ENCODE measurements around the gene SPATS2.

The SPATS2 gene

GRCh38 chr12:49559011-49559675 lies 191.9 kb downstream of the SPATS2 start:
- no peak for DNase-seq (ENCODE audit: low read depth, low spot score)
- H3K4me3 ChIP-seq (ENCODE audit: low read depth, low read length): no peak overlapping the region
- TF ChIP-seq, protein P1, sequence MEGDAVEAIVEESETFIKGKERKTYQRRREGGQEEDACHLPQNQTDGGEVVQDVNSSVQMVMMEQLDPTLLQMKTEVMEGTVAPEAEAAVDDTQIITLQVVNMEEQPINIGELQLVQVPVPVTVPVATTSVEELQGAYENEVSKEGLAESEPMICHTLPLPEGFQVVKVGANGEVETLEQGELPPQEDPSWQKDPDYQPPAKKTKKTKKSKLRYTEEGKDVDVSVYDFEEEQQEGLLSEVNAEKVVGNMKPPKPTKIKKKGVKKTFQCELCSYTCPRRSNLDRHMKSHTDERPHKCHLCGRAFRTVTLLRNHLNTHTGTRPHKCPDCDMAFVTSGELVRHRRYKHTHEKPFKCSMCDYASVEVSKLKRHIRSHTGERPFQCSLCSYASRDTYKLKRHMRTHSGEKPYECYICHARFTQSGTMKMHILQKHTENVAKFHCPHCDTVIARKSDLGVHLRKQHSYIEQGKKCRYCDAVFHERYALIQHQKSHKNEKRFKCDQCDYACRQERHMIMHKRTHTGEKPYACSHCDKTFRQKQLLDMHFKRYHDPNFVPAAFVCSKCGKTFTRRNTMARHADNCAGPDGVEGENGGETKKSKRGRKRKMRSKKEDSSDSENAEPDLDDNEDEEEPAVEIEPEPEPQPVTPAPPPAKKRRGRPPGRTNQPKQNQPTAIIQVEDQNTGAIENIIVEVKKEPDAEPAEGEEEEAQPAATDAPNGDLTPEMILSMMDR (IDR thresholded peaks at IDR 0.05; ENCODE audit: low read depth, low read length): no peak
- in situ Hi-C loops (cut with HindIII; ENCODE audit: low sequenced_read_pairs): no loop called here

DNA sequence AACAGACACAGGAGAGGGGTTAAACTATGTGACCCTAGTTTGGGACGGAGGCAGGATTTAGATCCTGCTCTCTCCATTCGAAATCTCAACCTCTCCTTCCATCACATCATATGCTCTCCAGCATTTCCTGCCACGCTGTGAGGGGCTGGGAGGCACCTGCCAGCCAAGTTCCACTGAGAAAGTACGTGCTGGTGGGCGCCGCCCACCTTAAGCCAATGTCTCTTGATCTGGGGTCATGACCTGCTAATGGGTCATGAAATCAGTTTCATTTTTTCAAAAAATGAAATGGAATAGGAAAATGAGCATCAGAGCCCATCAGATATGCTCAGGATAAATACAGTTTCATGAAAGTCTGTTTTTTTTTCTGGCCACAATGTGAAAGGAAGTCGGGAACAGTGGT lies 193.4 kb downstream of the SPATS2 start:
- no peak for DNase-seq (ENCODE audit: low read depth, low spot score)
- in situ Hi-C loops (cut with HindIII; ENCODE audit: low sequenced_read_pairs): no loop called here
- TF ChIP-seq, protein P1 (IDR thresholded peaks at IDR 0.05; ENCODE audit: low read depth, low read length): no peak
- H3K4me3 ChIP-seq (ENCODE audit: low read depth, low read length): no peak overlapping the region

DNA sequence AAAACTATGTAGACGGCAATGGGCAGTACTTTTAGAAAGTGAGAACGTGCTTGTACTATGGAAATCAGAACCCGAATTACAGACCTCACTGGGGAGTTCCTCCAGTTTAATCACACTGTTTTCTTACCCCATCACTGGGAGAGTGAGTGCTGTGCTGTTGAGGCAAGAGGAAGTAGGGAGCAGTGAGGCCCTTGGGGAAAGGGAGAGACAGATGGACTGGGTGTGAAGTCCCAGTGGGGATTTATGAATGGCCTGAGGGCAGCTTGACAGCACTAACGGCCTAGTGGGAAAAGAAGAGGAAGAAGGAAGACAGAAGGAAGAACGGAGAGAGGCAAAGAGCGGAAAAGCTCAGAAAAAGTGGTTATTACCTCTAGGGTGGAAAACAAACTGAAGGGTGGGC lies 195.0 kb downstream of the SPATS2 start:
- in situ Hi-C loops (cut with HindIII; ENCODE audit: low sequenced_read_pairs): no loop called here
- no peak overlapping the region for H3K4me3 ChIP-seq (ENCODE audit: low read depth, low read length)
- TF ChIP-seq, protein P1 (IDR thresholded peaks at IDR 0.05; ENCODE audit: low read depth, low read length): no peak

GRCh38 chr12:49562831-49563230 lies 195.6 kb downstream of the SPATS2 start:
- in situ Hi-C loops (cut with HindIII; ENCODE audit: low sequenced_read_pairs): no loop called here
- DNase-seq (ENCODE audit: low read depth, low spot score): no peak
- TF ChIP-seq, protein P1 (IDR thresholded peaks at IDR 0.05; ENCODE audit: low read depth, low read length): no peak

More for the DNA sequence above, 195.0 kb downstream of the SPATS2 start:
- DNase-seq (ENCODE audit: low read depth, low spot score): no peak

DNA sequence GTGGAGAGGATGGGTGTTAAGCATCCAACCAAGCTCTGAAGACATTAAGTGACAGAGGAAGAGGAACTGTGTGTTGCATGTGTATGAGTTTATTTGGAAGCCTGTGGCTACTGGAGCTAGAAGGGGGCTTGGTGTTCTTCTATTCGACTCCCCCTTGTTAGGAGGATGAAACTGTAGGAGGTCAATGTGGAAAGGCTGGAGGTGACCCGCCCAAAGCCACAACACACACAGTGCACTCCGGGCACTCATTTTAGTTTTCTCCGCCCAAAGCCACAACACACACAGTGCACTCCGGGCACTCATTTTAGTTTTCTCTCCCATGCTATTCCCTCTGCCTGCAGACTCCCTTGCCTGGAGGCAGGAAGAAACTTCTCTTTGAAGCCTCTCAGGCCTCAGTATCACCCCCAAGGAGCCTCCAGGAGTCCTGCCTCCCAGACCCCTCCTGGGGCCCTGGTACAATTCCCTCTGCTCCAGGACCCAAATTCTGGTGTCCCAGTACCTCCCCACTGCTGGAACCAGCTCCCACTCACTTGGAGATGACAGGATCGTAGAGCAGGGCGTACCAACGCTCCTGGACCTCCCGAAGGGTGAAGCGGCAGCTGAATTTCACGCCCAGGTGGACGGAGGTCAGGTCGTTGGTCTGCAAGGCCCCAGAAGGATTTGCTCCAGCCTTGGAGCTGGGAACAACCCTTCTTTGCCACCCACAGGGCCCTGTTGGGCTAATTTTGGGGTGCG lies 196.9 kb downstream of the SPATS2 start:
- in situ Hi-C loops (cut with HindIII; ENCODE audit: low sequenced_read_pairs): no loop called here
- no peak overlapping the region for H3K4me3 ChIP-seq (ENCODE audit: low read depth, low read length)
- DNase-seq (ENCODE audit: low read depth, low spot score): no peak
- TF ChIP-seq, protein P1 (IDR thresholded peaks at IDR 0.05; ENCODE audit: low read depth, low read length): no peak

More at GRCh38 chr12:49562831-49563230, 195.6 kb downstream of the SPATS2 start:
- no peak overlapping the region for H3K4me3 ChIP-seq (ENCODE audit: low read depth, low read length)

DNA sequence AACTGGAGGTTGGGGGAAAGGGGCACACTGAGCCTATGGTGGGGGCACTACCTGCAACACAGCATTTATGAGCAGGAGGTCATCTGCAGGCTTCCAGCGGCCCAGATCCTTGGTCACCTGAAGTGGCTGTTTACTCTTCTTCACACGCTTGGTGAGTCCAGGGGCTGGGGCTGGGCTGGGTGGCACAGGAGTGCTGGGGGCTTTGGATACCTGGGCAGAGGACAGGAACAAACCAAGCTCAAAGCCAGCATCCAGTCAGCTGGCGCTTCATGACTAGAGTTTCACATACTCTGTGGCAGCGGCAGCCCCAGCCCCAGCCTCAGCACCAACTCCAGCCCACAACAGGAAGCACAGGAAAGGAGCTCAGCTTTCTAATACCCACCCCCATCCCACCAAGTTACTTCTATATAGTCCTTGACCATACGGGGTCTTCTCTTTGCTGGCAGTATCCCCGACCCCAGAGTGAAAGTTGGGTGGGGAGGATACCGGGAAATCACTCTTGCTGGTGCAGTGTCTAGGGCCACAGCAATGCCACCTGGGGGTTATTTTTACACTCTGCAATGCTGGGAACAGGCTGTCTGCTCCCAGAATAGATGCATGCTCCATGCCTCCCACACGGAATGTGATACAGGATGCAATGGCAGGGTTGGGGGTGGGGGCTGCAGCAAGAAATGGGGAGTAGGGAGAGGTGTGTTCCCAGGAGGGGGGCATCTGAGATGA lies 197.6 kb downstream of the SPATS2 start:
- DNase-seq (ENCODE audit: low read depth, low spot score): no peak
- TF ChIP-seq, protein P1 (IDR thresholded peaks at IDR 0.05; ENCODE audit: low read depth, low read length): no peak
- no peak overlapping the region for H3K4me3 ChIP-seq (ENCODE audit: low read depth, low read length)
- in situ Hi-C loops (cut with HindIII; ENCODE audit: low sequenced_read_pairs): no loop called here

Data from astrocyte of the spinal cord (primary cell).